ENCODE measurements around the gene MLXIP.

GRCh38 chr12:122182887-122183587 lies 104.5 kb downstream of the MLXIP start, which contains the start of gene LRRC43:
- TF ChIP-seq CTCF (conservative IDR thresholded peaks at IDR 0.05; ENCODE audit: low read length) = no peak
- TF ChIP-seq EZH2phosphoT487 (IDR thresholded peaks at IDR 0.05; ENCODE audit: borderline replicate concordance) = no peak

All from Loucy (cell line).